Endometrial microvascular endothelial cells (primary cell): ENCODE results near the gene GPR31. TPM values are rescaled to one million over a fixed set of nuclear protein-coding genes. Genes with fewer than 3 reads are reported as not detected.
"Not testable (repeated sequence)": the region's sequence is repeated elsewhere in the genome, so short reads cannot be mapped to it uniquely, and the experiment has no call there.

Experiments used
- in situ Hi-C: cut with HindIII; loops from 2 replicates; pipeline ENCODE4 v1.10.0; 2017; ENCODE audit warnings: low sequenced_read_pairs, low pct_unique_long_range_greater_than_20kb; ENCODE audit errors: inconsistent ontology term
- total RNA-seq: library from RNA; depleted of rRNA; stranded (reverse); fragments of >200 nt; gene quantifications from one replicate; pipeline ENCODE4 v1.2.3, GENCODE V29; 2015; ENCODE audit errors: inconsistent ontology term

The GPR31 gene
- total RNA-seq, 1 donor from 2014 or later = not detected

DNA sequence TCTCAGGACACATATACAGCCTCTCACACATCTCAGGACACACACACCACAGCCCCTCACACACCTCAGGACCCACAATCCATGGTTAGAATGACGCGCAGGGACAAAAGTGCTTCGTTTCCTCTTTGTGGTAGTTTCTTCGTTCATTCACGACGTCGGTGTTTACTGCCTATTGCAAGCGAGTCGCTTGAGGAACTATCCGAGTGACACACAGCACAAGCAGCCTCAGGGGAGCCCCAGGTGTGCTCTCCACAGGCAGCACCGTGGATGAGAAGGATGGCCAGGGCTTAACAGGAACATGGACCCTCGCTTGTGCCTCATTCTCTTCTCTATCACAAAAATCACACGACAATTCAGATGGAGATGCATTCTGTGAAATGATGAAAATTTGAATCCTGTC lies 12.1 kb upstream of the GPR31 start:
- in situ Hi-C loops = not testable (repeated sequence)

DNA sequence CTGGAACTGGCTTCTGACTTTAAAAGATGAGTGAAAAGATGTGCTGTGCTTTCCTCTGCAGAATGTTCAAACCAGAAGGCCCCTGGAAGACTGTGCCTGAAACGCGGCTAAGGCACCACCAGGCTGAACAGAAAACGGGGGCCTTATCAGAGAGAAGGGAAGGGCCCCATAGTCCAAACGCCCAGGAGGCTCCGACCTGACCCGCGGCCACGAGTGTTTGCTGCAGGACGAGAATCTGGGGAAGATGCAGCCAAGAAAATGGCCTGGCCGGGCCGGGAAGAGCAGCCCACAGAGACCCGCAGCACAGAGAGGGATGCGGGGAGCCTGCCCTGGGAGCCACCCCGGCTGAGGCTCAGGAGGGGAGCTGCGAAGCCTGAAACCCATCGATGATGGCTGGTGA lies 10.5 kb upstream of the GPR31 start:
- in situ Hi-C loops = not testable (repeated sequence)

DNA sequence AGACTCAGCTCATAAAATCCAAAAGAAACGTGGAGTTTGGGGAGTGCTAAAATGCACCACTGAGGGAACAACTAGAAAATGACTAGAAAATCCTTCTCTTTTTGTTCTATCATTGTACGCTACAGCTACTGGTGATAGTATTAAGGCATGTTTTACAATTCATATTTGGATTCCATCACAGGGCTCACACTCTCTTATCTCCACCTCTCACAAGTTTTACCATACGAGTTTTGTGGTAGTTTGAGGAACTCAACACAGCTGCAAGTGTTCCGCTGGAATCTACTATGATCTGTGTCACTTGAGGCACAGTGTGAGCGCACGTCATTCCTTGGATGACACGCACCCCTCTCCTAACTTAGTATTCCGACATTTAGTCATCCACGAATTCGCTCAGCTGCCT lies 9.9 kb upstream of the GPR31 start:
- in situ Hi-C loops = not testable (repeated sequence)

DNA sequence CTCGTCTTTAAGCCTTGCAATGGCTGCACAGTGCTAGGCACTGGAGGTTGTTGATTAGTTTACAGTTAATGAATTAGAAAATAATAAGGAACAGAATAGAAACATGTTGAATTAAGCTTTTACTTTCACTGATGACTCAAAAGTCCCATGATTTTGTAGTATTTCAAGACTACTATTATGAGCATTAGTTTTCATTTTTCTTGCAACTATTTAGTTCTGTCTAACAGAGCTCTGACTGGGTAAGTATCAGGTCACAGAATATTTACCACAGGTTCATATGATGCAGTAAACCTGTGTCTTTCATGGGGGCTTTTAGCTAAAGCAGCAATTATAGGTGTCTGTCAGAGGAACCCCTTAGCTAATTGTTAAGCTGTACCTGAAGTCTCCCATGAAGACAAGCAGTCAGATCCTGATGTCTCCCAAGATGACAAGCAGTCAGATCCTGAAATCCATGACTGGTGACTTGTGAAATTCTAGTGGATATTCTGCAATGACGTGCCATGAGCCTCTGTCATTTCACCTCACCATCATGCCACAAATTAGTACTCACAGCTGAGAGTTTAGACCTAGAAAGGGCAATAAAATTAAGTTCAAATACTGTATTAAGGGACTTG lies 8.2 kb upstream of the GPR31 start:
- in situ Hi-C loops = no loop called here

DNA sequence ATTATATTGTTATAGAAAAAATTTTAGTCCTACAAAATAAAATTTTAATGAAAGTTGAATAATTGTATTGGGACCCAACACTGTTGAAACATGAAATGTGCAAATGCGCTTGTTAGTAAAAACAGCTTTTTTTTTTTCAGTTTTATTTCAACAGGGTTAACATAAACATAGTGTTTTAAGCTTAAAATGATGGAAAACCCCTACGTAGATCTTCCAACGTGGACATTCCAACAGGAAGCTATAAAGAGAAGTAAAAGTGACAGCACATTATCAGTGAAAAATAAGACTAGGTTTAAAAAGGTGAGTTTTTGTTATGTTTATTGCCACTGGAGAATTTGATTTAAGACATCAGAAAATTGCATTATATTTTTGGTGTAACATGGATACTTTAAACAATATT lies 6.5 kb upstream of the GPR31 start:
- in situ Hi-C loops = no loop called here

GRCh38 chr6:167163476-167164011 lies 5.8 kb upstream of the GPR31 start:
- in situ Hi-C loops = no loop called here

- in situ Hi-C loops = no loop called here
Measured at GRCh38 chr6:167162591-167162990, 4.8 kb upstream of the GPR31 start.

GRCh38 chr6:167161851-167162467 lies 4.2 kb upstream of the GPR31 start:
- in situ Hi-C loops = no loop called here

GRCh38 chr6:167157414-167157813 lies 366 bp downstream of the GPR31 start:
- in situ Hi-C loops = no loop called here

DNA sequence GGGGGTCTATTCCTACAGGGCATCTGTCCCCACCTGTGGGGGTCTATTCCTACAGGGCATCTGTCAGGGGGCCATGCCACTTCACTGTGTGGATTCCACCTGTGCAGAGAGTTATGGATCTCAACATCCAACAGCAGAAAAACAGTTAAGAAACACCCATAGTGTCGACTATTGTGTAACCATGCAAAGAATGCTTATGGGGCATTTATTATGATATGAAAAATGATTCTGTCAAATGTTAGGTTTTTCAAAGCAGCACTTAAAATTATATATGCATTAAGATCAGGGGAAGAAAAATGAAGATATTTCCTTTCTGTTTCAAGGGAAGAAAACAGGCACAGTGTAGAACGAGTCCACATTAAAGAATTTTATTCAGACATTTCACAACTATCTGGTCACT lies 2.9 kb downstream of the GPR31 start:
- in situ Hi-C loops = no loop called here

DNA sequence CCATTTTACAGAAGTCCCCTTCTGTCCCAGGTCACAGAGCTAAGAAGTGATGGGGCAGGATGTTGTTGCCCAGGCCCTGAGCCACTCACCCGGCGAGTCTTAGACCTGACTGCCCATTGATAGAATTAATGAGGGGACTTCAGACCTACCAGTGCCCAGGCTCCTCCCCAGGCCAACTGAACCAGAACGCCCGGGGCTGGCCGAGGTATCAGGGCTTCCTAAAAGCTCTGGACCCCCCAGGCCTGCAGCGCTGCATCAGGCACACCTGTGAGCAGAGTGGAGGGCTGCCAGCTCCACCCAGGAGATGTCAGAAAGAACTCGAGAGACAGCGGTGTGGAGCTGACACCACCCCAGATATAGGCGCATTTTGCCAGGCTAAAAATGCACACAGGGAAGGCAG lies 3.5 kb downstream of the GPR31 start:
- in situ Hi-C loops = no loop called here

GRCh38 chr6:167153521-167153959 lies 4.2 kb downstream of the GPR31 start:
- in situ Hi-C loops = no loop called here

- in situ Hi-C loops = no loop called here
Measured at GRCh38 chr6:167152862-167153261, 4.9 kb downstream of the GPR31 start.

DNA sequence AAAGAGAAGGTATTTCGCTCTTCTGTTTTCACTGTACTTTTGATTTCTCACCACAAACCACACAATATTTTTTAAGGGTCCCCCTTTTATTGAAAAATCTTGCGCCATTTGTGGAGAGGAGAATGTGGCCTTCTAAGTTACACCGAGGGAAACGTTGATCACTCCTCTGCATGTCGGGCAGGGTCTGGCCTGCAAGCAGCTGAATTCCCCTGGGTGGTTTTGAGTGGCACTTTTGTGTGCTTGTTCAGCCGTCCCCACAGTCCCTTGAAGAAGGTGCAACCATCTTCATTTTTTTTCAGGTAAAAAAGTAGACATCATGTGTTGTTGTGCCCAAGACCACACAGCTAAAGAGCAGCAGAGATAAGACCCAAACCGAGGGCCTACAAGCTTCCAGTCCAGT lies 6.1 kb downstream of the GPR31 start:
- in situ Hi-C loops = no loop called here

DNA sequence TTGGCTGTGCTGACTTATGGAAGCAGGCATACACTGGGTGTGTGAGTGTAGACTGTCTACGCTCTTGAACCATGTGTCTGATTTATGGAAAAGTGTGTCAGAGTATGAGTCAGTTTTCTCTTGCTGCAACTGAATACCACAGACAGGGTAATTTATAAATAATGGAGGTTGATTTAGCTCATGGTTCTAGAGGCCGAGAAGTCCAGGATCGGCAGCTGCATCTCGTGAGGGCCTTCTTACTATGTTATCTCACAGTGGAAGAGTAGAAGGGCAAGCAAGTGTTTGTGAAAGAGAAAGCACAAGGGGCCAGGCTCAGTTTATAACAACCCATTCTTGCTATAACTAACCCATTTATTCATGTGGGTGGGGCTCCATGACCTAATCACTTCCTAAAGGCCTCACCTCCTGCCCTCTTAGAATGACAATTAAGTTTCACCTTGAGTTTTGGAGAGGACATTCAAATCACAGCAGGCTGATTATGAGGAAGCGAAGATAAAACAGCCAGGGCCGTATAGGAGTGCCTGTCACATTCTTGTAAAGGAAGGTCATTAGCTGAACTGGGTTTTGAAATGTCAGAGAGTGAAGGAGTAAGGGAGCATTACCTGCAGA lies 6.7 kb downstream of the GPR31 start:
- in situ Hi-C loops = no loop called here

GRCh38 chr6:167148997-167149396 lies 8.8 kb downstream of the GPR31 start:
- in situ Hi-C loops = no loop called here

DNA sequence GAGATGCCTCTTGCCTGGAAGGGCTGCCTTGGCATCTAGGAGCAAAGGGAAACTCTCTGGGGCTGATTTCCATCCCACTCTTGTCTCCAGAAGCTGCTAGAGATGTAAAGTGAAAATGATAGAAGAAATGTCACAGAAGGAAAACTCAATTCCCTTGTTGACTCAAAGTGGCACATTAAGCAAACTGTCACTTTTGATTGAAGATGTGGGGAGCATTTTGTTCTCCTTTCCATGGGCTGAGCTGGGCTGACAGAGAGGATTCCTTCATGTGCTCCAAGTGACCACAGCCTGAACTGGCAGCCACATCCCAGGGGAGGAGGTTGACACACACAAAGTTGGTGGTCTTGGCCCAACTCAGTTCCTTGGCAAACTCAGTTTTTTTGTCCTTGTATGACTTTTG lies 9.8 kb downstream of the GPR31 start:
- in situ Hi-C loops = no loop called here

DNA sequence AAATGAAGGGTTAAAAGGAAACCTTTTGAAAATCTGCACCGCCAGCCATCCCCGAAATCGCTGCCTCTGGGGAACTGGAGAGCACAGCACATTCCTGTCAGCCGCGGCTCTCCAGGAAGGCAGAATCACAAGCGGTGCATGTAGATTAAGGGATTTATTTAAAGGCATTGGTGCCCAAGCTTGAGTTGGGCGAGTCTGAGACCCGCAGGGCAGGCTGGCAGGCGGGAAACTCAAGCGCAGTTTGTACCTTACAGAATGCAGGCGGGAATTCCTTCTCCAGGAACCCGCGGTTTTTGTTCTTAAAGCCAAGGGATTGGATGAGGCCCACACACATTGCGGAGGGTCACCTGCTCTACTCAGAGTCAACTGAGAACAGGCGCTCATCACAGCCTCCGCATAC lies 10.8 kb downstream of the GPR31 start:
- in situ Hi-C loops = no loop called here

GRCh38 chr6:167146135-167146534 lies 11.6 kb downstream of the GPR31 start:
- in situ Hi-C loops = no loop called here

DNA sequence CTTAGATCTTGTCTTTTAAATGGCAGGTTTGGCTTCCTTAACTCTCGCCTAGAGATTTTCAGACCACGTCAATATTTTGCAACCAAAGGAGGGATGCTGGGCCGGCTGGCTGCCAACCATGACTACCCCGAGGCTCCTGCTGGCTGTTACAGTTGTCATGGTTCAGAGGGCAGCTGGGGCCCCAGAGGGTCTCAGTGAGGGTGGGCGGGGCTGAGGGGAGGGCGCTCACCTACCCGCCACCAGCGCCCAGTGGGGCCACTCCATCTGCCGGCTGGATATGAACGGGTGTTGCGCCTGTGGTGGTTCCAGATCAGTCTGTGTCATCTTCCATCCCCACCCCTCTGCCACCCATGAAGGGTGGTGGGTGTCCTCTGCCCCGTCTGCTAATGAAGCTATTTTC lies 12.3 kb downstream of the GPR31 start:
- in situ Hi-C loops = no loop called here
